Esophagus squamous epithelium (tissue), 4 donors: ENCODE data around the gene NMUR1.

Experiments
- CTCF ChIP-seq, 6 experiments: fragments of 450-650 bp in 4 of 6; fragments of 200-600 bp in 2 of 6; sonication (generic) in 2 of 6; IDR thresholded peaks; one replicate each; pipeline ENCODE4 v1.5.1; 2016 to 2019; ENCODE audit warnings: antibody characterized with exemption in 6 of 6, mild to moderate bottlenecking in 4 of 6, moderate library complexity in 4 of 6
- POLR2A ChIP-seq, 4 donors: fragments of 450-650 bp; IDR thresholded peaks; one replicate each; pipeline ENCODE4 v1.6.1; 2017; ENCODE audit warnings: antibody characterized with exemption in 4 of 4, mild to moderate bottlenecking in 4 of 4, moderate library complexity in 3 of 4

DNA sequence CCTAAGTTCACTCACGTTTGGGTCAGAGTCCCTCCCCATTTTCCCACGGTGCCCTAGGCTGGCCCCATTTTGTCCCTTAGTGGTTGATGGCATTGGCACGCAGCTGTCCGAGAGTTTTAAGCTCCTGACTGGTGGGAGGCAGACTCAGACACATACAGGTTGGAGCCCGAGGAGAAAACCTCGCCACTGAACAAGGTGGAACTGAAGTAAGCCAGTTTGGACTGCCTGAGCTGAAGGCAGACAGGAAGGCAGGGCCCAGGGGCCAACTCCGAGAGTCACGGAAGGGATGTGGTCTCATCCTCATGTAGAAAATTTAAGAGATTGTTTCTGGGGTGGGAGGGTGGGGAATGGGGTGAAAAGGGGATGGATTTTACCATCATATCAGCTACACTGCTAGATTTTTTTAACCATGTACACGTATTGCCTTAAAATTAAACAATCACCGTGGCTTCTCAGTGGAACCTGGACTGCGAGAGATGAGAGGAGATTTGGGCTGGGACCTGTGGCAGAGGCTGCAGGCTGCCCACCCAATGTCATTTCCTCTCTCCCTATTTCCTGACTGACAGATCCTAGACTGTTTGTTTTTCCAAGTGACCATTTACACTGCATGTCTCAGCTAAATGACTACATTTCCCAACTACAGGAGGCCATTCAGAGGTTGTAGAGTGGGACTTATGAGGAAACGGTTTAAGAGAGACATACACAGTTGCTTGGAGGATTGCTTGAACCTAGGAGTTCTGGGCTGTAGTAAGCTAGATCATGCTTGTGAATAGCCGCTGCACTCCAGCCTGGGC is 19.4 kb upstream of the NMUR1 start:
- TF ChIP-seq CTCF (IDR thresholded peaks at IDR 0.05) (no peak), POLR2A (IDR thresholded peaks at IDR 0.05) (no peak)
